GM19351 (cell line): ENCODE measurements around the gene TSEN15.

Experiments used
- ATAC-seq: cut with Tn5 transposase; IDR thresholded peaks from one replicate; pipeline ENCODE4 v1.9.1; 2021; ENCODE audit warnings: mild to moderate bottlenecking, moderate library complexity; ENCODE audit not compliant: unreplicated experiment

The TSEN15 gene

DNA sequence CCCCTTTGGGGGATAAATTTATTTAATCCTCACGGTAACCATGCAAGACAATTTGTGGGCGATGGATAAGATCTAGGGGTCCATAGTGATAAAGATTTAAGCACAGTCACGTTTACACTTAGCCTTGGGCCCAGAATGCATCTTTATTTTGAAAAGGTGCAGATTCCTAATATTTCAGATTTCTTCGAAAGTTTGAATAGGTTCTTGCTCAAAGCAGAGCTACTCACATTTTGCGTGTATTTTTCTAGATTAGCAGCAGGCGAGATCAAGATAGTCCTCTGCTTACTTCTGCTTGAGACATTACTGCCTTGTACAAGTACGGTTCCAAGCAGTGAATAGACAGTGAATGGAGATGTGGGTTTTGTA is 647 bp downstream of the TSEN15 start:
- ATAC-seq = no peak

DNA sequence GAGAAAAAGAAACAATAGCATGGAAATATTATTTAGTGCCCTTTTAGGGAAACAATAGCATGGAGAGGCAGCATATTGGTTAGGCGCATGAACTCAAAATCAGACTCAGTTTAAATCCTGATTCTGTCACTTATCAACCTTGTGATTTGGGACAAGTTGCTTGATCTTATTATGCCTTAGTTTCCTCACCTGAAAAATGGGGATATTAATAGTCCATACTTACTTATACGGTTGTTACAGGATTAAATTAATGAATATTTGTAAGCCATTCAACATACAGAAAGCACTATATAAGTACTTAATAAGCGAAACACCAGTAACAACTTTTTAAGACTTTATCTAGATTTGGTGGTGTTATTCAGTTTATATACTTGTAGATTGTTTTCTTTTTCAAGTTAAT is 1.2 kb downstream of the TSEN15 start:
- no peak for ATAC-seq

DNA sequence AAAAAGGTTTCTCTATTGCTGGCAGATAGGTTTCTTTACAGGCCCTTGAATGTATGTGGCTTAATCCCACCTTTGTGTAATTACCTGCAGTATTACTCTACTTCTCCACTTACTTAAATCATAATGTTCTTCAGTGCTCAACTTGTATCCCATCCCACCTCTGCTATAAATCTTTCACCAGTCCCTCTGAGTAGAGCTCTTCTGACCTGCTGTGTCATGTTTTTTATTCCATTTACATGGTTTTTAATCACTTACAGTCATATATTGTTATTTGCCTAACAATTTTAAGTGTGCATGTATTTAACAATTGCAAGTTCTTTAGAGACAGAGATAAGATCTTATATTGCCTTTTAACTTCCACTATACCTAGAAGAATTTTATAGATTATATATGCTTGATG is 2.4 kb downstream of the TSEN15 start:
- no peak for ATAC-seq

DNA sequence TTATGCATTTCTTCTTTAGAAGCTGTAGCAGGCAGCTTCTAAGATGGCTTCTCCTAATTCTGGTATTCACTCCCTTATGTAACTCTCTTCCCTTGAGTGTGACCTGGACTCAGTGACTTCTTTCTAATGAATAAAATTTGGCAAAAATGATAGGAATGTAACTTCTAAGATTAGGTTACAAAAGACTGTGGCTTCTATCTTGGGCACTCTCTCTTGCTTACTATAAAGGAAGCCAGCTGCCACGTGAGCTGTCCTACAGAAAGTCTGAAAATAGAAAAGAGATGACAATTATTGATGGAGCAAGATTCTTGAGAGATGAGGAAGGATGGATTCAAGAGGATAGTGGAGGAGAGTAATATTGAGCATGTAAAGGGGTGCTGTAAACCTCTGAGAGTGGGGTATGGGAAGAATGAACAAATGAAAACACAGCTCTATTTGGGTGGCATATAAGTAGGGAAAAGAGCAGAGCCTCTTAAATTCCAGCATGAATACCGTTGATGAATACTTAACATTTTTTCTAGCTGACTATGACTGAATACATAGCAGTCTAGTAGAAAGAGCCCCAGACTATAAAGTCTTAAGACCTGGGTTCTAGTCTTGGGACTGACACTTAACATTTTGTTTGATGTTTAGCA is 5.5 kb downstream of the TSEN15 start:
- ATAC-seq = no peak

DNA sequence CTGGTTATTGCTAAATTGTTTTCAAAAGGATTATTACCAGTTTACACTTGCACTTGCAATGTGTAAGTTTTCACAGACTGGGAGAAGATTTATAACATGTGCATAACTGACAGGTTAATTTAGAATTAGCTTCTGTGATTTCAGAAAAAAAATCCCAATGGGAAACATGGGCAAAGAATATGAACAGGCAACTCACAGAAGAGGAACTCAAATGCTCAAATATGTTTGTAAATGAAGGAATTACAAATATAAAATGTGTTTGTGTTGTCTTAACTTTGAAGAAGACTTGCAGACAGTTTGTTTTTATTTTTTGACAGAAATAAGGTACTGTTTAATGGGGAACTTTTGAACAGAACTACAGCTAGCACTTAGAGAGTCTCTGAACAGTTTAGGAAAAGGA is 8.4 kb downstream of the TSEN15 start:
- no peak for ATAC-seq

DNA sequence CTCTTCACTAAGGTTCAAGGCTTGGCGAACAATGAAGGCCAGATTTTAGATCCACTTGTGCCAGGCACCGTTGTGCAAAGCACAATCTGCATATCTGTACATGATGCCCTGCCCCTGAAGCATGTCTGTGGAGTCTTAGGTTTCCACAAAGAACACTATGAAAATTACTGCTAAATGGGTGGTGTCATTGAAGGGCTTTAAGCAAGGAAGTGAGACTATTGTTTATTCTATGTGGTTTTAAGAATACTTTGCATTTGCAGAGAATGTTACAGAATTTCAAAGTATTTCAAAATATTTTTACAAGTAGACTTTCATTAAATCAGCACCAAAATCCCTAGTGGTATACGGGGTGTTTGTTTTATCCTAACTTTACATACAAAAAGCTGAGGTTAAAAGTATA is 8.8 kb downstream of the TSEN15 start:
- ATAC-seq = no peak

DNA sequence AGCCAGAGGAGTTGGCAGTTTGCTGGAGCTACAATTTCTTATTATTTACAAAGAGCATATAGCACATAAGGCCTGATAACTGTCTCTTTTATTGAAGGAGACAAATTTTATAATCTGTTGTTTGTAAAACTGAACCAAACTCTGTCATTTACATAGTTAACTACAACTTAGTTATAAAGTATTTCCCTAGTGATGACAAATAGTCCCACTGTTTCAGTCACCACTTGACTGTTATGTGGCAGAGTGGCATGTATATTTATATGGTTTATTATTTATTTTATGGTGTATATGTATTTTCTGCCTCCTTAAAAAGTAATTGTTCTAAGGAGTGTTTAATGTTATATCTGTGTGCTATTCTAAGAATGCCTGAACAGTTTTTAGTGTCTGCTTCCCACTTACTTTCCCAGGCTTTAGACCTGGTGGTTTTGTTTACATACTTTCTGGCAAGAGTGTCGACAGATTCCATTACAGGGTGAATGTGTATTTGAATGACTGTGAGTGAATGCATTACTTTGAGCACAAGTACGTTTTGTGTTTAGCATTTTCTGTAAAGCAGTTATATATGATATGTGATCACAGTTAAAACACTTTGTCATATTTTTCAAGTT is 10.0 kb downstream of the TSEN15 start:
- ATAC-seq = no peak

DNA sequence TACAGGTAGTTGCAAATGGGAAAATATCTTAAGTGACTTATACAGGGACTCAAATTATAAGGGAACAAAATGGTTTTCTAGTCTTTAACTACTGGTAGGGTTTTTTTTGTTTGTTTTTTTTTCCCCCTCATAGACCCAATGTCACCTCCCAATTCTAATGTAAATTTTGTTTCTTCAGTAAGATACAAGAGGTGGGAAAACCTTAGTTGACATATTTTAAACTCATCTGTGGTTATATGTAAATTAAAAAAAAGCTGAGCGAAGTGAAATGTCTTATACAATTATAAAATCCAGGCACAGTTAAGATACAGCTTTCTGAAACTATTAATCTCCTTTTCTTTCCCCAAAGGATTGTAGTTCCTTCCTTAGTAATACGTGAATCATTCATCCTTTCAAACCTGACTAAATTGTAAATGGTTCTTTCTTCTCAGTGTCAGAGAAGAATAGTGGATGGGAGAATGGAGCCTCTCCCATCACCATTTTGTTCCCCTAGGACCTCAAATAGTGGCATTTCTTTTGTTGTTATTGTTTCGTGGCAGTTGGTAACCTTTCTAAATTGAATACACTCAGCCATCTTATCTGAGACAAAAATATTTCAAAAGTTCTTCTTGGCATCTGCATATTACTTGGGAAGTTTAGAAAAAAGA is 11.2 kb downstream of the TSEN15 start:
- ATAC-seq = no peak

DNA sequence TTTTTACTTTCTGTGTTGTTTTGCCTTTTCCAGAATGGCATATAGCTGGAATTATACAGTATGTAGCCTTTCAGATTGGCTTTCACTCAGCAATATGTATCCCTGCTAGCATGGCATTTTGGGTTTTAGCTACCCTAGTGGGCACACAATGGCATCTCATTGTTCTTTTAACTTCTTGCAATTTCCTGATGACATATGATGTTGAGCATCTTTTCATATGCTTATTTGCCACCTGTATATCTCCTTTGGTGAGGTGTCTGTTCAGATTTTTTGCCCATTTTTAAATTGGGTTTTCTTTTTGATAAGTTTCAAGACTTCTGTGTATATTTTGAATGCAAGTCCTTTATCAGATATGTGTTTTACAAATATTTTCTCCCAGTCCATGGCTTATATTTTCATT is 14.0 kb downstream of the TSEN15 start:
- ATAC-seq = no peak

DNA sequence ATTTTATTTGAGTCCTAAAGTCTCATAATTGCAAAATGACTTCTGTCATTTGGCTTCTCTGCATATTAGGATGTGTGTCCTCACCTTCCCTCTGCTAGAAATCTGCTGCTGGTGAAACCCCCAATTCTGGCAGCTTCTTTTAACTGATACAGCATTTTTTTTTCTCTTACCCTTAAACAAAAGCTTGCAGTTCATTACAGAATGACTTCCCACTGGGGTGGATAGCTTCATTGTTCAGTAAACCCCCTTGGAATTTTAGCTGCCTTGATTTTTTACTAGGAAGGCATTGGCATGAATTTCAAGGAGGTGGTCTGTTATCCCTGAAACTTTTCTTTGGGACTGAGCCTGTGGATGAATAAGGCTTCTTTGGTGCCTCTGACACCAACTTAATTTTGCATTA is 16.8 kb downstream of the TSEN15 start:
- no peak for ATAC-seq

DNA sequence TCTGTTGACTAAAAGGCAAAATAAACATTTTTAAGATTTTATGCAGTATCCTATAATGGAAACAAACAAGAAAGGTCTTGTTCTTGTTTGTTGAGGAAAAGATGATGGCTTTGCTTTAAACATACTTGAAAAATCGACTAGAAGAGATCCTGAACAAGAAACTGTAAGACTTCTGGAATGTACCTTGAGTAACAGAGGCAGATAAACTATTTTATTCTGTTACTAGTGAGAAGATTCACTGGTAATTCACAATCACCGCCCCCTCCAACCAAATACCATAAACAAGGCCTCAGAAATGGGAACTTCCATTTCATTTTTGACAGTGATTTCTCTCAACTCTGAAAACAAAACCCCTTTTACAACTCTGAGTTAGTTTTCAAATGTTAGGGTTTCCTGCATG is 18.1 kb downstream of the TSEN15 start:
- no peak for ATAC-seq

DNA sequence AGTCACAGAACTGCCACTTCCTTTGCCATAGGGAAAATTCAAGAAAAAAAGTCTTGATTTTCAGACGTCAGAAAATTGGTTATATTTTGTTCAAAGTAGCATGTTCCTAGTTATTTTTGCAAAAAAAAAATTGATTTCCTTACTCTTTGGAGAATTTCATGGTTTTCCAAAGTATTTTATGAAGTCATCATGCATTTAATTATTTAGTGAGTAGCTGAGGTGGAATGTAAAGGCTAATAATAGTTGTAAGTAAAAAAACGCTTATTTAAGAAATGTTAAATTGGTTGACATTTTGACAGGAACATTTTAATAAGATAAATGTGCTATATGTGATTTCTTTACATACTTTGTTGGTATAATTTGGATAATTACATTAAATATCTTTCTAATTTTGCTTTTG is 20.8 kb downstream of the TSEN15 start:
- ATAC-seq = no peak

DNA sequence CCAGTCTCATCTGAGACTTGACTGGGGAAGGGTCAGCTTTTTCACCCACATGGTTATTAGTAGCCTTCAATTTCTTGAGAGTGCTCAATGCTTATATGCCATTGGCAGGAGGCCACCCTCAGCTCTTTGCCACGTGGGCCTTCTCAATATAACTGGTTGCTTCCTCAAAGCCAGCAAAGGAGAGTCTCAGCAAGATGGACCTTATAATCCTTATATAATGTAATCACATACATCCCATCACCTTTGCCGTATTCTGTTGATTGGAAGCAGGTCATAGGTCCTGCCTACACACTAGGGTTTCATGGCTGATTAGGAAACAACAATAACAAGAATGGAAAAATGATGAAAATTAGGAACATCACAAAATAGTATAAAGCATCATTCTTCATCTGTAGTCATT is 22.9 kb downstream of the TSEN15 start:
- ATAC-seq = no peak

DNA sequence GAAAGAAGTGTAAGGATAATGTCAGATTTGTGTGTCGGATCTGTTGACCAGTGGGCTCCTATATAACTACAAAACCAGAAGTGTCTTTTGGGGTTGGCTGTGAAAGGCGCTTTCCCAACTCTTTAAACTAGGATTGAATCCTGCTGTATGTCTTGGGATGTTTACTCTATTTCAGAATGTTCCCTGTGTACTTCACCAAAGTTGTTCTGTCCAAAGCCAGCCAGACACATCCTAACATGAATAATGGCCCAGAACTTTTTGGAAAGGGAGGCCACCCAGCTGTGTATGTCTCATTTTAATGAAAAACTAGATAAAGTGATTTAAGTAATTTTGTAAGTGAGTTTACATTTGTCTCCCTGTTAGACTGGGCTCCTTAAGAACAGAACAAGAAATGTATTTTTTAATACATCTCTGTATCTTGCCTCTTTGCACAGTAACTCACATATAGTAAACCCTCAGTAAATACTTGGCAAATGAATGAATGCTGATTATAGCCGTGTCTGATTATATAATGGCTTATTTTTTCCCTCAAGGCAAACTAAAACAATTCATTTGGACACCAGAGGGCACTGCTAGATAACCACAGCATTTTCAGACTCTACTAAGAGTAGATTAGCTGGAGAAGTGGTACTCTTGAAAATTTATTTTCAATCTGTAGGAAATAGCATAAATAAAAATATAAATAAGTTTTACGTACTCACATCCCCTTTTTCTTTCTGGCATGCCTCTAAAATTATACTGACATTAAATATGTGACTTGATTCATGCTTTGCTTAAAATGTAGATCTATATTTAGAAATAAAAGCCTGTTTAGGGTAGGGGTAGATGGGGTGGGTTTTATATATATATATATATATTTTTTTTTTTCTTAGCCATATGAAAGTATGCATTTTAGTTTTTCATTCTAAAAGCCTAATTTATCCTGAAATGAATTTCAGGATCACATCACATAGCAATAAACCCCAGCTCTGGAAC is 23.8 kb downstream of the TSEN15 start:
- no peak for ATAC-seq

DNA sequence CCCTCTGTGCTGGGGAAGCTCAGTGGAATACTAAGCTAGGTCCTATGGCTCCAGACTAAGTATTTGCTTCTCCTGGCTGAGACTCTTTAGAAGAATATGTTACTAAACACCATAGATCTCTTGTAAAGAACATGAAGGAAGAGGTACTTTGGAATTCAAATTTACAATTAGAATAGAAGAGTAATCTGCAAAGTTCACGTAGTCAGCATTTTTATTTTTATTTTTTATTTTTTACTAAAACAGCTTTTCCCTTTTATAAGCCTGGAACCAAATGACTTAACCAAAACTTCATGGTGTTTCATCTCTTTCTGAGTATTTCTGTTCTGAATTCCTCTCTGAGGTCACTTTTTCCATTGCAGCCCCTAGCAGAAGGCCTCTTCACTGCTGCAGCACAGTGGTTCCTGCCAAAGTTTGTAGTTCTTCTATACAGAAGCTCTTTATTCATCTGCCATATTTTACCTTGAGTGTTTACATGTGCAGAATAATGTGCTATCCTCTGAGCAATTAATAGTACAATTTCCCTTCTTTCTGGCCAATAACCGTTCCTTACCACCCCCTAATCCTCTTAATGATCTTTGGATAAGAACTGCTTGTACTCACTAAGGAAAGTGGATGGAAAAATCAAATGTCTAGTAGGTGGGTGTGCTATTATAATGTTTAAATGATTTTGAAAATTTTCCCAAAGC is 27.2 kb downstream of the TSEN15 start:
- ATAC-seq = no peak

DNA sequence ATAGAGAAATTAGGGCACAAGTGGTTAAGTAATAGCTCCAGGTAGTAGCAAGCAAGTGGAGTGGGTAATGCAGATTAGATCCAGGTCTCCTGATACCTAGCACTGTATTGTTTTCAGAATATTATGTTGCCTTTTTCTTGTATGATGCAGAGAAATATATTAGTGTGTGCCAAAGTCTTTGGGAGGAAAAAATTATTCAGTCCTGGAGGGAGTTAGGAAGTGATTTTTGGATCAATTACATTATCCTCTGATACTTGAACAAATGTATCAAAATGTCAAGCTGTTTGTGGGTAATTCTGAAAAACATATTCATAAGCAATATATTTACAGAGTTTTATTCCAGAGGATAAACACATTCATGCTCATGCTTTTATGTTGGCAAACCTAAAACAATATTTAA is 28.8 kb downstream of the TSEN15 start:
- ATAC-seq = no peak

DNA sequence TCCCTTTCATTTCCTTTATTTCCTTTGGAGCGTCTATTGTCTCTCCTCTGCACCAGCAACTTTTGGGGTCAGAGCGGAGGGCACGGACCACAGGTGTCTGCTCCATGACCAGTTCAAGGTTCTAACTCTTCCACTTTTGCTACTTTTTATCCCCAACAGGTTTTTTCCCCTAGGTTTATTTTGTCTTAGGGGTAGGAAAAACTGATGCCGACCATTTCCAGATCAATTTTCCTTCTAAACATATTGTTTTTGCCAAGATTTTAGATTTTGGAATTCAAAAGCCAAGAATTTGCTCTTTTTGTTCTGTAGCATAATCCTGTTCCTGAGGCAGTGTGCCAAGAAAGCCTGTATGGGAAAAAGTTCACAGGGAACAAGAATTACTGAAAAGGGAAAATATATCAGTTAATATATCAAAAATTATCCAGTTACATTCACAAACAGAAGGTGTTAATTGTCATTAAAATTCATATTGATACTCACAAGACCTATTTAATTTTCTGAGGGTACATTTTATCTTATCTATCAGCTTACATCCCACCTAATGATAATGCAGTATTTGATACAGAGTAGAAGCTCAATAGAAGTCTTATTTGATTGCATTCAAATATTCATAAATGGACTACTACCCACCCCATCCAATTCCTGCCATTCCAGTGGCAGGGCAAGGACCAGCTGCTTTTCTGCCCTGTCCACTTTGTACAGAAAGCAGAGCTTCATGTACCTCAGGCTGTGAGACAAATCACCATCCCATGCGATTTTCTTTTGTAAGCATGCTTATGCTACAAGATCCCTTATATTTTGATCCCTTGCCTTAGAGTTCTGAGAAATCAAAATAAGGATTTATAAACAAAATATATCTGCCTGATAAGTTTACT is 31.2 kb downstream of the TSEN15 start:
- no peak for ATAC-seq

DNA sequence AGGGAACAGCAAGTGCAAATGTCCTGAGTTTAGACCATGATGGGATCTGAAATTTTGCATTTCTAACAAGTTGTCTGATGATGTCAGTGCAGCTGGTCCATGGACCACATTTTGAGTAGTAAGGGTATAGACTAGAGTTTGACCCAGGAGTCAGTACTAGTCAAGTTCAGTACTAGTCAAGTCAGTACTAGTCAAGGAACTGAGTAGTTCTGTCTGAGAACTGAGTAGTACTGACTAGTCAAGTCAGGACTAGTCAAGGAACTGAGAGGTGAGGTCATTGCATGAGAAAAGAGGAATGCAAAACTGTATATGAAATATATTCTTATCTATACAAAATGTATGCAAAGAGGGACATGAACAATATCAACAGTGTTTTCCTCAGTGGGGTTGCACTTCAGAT is 34.1 kb downstream of the TSEN15 start:
- ATAC-seq = no peak

DNA sequence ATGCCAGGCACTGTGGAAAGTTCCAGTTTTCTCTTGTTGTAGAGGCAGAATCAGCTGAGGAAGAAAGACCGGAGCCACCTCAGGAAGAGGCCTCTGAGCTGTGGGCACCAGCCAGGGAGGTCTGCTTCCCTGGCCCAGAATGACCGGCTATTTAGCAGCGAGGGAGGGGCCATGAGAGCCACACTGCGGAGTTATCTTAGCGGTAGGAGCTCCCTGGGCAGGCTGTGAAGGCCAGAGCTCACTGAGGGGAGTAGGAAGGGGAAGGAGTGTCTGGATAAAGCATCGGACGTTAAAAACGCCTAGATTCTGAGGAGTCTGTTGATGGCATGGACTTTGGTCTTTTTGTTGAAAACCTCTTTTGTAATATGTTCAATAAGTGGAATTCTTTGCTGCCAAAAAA is 36.5 kb downstream of the TSEN15 start:
- ATAC-seq = no peak

DNA sequence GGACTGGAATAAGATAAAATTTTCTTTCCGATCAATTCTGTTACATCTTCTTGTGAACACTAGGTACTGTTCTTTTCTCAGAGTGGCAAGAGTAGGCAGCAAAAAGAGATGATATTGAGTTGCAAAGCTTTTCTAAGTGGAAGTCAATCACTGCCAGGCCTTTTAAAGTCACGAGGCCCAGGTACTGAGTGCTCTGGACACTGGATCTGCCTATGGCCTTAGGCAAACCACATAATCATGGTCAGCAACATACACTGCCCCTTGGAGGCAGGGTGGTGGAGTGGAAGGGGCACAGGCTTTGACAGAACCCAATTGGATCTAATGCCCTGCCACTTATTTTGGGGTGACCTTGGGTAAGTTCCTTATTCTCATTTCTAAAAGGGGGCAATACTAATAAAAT is 41.5 kb downstream of the TSEN15 start:
- no peak for ATAC-seq
